GM06990 (cell line): ENCODE results near the gene GRK1.

Source experiments
- DNase-seq: peaks from one replicate; pipeline ENCODE4 v3.0.0-alpha.2; 2011; ENCODE audit not compliant: insufficient read length; ENCODE audit errors: extremely low read depth
- H3K27me3 ChIP-seq: replicated peaks from 2 replicates; pipeline ENCODE4 v1.6.0; 2011; ENCODE audit warnings: low read length; ENCODE audit not compliant: control insufficient read depth, insufficient read depth
- H3K36me3 ChIP-seq: 2 replicates; pipeline ENCODE4 v1.5.1; 2011; ENCODE audit warnings: low read length; ENCODE audit not compliant: control insufficient read depth, insufficient read depth
- H3K4me3 ChIP-seq: replicated peaks from 2 replicates; pipeline ENCODE4 v1.5.1; 2011; ENCODE audit warnings: low read depth, mild to moderate bottlenecking, control low read depth, low read length
- TF ChIP-seq, protein P1 (sequence below): IDR thresholded peaks from 2 replicates; pipeline ENCODE4 v1.5.1; 2011; ENCODE audit warnings: low read length, control low read depth, mild to moderate bottlenecking, inconsistent platforms; ENCODE audit not compliant: insufficient read depth, poor library complexity, severe bottlenecking

The GRK1 gene

DNA sequence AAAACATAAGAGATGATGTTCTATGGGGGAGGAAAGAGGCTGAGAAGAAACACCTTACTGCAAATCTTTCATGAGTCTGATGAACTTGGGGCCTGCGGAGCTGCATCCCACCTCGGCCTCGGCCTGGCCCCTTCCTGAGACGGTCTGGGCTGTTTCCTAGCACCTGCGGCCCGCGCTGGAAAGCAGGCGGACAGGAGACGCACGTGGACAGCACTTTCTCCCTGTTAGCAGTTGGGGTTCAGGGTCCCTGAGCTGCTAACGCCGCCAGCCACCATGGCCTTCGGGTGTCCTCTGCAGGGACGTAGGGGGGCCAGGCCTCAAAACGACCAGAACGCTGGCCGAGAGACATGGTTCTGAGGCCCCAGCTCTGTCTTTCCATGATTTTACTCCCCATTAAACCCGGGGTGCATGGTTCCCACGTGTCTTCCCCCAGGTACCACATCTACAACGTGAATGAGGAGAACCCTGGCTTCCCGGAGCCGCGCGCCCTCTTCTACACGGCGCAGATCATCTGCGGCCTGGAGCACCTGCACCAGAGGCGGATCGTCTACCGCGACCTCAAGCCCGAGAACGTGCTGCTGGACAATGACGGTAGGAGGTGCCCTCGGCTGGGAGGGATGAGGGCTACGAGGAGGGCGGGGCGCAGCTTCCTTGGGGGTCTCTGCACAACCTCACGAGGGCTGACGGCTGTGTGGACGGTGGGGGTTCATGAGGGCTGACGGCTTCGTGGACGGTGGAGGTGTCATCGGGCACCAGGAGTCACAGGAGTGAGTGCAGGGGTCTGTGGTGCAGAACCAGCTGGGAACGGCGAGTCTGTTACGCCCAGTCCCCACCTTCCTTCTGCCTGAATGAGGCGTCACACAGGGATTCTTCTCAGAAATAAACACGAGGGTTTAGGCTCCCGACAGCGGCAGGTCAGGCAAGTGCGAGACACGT lies 4.3 kb downstream of the GRK1 start:
- no peak for DNase-seq
- TF ChIP-seq, protein P1, sequence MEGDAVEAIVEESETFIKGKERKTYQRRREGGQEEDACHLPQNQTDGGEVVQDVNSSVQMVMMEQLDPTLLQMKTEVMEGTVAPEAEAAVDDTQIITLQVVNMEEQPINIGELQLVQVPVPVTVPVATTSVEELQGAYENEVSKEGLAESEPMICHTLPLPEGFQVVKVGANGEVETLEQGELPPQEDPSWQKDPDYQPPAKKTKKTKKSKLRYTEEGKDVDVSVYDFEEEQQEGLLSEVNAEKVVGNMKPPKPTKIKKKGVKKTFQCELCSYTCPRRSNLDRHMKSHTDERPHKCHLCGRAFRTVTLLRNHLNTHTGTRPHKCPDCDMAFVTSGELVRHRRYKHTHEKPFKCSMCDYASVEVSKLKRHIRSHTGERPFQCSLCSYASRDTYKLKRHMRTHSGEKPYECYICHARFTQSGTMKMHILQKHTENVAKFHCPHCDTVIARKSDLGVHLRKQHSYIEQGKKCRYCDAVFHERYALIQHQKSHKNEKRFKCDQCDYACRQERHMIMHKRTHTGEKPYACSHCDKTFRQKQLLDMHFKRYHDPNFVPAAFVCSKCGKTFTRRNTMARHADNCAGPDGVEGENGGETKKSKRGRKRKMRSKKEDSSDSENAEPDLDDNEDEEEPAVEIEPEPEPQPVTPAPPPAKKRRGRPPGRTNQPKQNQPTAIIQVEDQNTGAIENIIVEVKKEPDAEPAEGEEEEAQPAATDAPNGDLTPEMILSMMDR: no peak

DNA sequence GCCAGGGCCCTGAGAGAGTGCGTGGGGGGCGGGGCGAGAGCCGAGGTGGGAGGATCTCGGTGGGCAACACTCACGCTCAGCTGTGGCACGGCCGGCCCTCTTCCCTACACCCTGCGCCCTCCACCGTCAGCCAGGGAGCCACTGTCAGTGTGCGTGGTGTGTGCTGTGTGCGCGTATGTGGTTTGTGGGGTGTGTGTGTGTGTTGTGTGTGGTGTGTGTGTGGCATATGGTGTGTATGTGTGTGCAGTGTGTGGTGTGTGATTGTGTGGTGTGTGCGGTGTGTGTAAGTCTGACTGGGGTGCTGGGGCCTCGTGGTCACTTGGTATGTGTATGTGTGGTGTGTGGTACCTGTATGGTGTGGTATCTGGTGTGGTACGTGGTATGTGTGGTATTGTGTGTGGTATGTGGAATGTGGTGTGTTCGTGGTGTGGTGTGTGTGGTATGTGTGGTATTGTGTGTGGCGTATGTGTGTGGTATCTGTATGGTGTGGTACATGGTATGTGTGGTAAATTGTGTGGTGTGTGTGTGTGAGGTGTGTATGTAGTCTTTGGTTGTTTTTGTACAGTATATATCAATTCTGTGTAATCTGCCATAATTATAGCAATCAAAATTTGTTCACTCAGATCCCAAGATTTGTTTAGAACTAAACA lies 5.1 kb downstream of the GRK1 start:
- Histone ChIP-seq H3K4me3 (no peak overlapping the region), H3K36me3 (no peaks in the 10 kb centered on the region), H3K27me3 (no peaks in the 10 kb centered on the region)
- TF ChIP-seq, protein P1: no peak
- DNase-seq: no peak

More for the DNA sequence above, 4.3 kb downstream of the GRK1 start:
- Histone ChIP-seq H3K36me3 (no peaks in the 10 kb centered on the region), H3K4me3 (no peak overlapping the region), H3K27me3 (no peaks in the 10 kb centered on the region)

DNA sequence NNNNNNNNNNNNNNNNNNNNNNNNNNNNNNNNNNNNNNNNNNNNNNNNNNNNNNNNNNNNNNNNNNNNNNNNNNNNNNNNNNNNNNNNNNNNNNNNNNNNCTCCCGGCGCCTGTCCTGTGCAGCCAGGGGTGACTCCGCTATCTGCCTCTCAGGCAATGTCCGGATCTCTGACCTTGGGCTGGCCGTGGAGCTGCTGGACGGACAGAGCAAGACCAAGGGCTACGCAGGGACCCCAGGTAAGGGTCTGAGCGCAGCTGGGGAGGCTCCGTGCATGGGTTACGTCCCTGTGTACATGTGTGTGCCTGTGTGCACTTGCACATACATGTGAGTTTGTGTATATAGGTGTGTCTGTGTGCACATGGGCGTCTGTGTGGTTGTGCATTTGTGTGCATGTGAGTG lies 55.9 kb downstream of the GRK1 start:
- TF ChIP-seq, protein P1: no peak
- no peaks in the 10 kb centered on the region for H3K36me3 ChIP-seq
- DNase-seq: no peak
- no peaks in the 10 kb centered on the region for H3K27me3 ChIP-seq
- no peak overlapping the region for H3K4me3 ChIP-seq

DNA sequence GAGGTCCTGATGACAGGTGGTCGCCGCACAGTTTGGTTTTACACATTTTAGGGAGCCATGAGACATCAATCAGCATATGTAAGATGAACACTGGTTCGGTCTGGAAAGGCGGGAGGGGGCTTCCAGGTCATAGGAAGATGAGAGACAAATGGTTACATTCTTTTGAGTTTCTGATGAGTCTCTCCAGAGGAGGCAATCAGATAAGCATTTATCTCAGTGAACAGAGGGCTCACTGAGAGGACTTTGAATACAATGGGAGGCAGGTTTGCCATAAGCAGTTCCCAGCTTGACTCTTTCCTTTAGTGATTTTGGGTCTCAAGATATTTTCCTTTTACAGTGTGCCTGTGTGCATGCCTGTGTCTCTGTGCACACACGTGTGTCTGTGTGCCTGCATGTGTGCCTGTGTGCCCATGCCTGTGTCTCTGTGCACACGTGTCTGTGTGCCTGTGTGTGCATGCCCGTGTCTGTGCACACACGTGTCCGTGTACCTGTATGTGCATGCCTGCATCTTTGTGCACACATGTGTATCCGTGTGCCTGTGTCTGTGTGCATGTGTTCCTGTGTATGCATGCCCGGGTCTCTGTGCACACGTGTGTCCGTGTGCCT lies 56.5 kb downstream of the GRK1 start:
- H3K27me3 ChIP-seq: no peaks in the 10 kb centered on the region
- no peak for DNase-seq
- no peaks in the 10 kb centered on the region for H3K36me3 ChIP-seq

DNA sequence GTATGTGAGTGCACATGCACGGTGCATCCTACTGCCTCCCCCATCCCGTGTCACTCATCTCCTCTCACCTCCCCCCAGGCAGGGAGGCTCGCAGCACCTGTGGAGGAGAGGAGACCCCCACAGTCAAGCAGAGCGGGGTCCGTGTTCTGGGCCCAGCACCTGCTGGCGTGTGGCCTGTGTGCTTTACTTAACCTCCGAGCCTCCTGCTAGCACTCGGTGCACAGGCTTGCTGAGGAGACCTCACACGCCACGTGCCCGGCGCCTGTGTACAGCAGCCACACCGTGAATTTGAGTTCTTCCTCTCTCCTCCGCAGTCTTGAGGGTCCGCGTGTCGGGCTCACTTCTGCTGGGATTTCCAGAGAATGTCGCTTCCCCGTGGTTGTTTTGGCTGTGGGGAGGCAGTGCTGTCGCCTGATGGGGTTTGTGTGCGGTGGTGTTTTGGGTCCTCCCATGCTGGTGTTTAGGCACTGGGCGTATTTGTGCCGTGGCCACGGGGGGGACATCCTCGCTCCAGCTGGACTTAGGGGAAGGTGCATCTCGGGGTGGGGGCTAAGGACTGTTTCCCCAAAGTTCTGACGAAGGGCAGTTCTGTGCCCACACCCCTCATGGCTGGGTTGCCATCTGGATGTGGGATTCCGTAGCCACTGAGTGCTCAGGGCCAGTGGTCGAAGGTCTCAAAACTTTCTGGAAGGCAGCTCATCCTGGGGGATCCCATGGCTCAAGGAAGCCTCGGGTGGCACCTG lies 57.2 kb downstream of the GRK1 start:
- Histone ChIP-seq H3K27me3 (no peaks in the 10 kb centered on the region), H3K36me3 (no peaks in the 10 kb centered on the region), H3K4me3 (no peak overlapping the region)
- TF ChIP-seq, protein P1: no peak
- DNase-seq: no peak

More for the DNA sequence above, 56.5 kb downstream of the GRK1 start:
- H3K4me3 ChIP-seq: no peak overlapping the region
- TF ChIP-seq, protein P1: no peak
